Tibial nerve (tissue), 4 donors: ENCODE results near the gene SFMBT1. TPM values are rescaled to one million over a fixed set of nuclear protein-coding genes. Genes with fewer than 3 reads are reported as not detected.

ENCODE experiments used
- DNase-seq, 2 donors: peaks; one replicate each; pipeline ENCODE4 v3.0.0-alpha.2; 2019; ENCODE audit warnings: low spot score in 2 of 2
- H3K27ac ChIP-seq, 4 donors: fragments of 200-600 bp; sonication (generic) in 3 of 4; one replicate each; pipeline ENCODE4 v1.5.1; 2017 to 2019; ENCODE audit warnings: mild to moderate bottlenecking in 1 of 4
- H3K27me3 ChIP-seq, 2 donors: fragments of 200-600 bp; sonication (generic) in 1 of 2; one replicate each; pipeline versions ENCODE4 v1.5.1 to v1.6.0; 2017 to 2019
- H3K36me3 ChIP-seq, 3 donors: fragments of 200-600 bp; sonication (generic); one replicate each; pipeline ENCODE4 v1.5.1; 2018 to 2019
- H3K4me1 ChIP-seq, 4 donors: fragments of 200-600 bp; sonication (generic) in 3 of 4; one replicate each; pipeline ENCODE4 v1.5.1; 2017 to 2019
- H3K4me3 ChIP-seq, 4 donors: fragments of 200-600 bp; sonication (generic) in 3 of 4; one replicate each; pipeline ENCODE4 v1.5.1; 2017 to 2019; ENCODE audit warnings: mild to moderate bottlenecking in 1 of 4, moderate library complexity in 1 of 4
- H3K9me3 ChIP-seq, 4 donors: fragments of 200-600 bp; sonication (generic) in 3 of 4; one replicate each; pipeline ENCODE4 v1.5.1; 2017 to 2019
- EP300 ChIP-seq, 2 donors: sonication (generic); formaldehyde crosslinking; IDR thresholded peaks; one replicate each; pipeline ENCODE4 v1.6.1; 2017; ENCODE audit warnings: antibody characterized with exemption in 2 of 2, mild to moderate bottlenecking in 1 of 2
- POLR2A ChIP-seq, 2 donors: fragments of 450-650 bp; IDR thresholded peaks; one replicate each; pipeline ENCODE4 v1.6.1; 2017; ENCODE audit warnings: antibody characterized with exemption in 2 of 2, mild to moderate bottlenecking in 2 of 2, moderate library complexity in 2 of 2
- WGBS, 2 donors: methylation state at CpG; one replicate each; pipeline ENCODE4 v1.1.5; 2018; 5-methylcytosine and 5-hydroxymethylcytosine counted together
- total RNA-seq, 4 donors: library from RNA; depleted of rRNA; stranded (reverse); fragments of >200 nt; gene quantifications; one replicate each; pipeline ENCODE4 v1.1.0, GENCODE V29; 2016
- TF ChIP-seq, protein P1 (sequence below), 5 experiments: fragments of 200-600 bp in 3 of 5; fragments of 450-650 bp in 2 of 5; sonication (generic) in 3 of 5; IDR thresholded peaks; one replicate each; pipeline ENCODE4 v1.5.1; 2016 to 2019; ENCODE audit warnings: antibody characterized with exemption in 5 of 5, mild to moderate bottlenecking in 3 of 5, moderate library complexity in 2 of 5

SFMBT1 gene
- total RNA-seq, 4 donors from 2014 or later = 15.5 to 31.2 (median 18.2) TPM

DNA sequence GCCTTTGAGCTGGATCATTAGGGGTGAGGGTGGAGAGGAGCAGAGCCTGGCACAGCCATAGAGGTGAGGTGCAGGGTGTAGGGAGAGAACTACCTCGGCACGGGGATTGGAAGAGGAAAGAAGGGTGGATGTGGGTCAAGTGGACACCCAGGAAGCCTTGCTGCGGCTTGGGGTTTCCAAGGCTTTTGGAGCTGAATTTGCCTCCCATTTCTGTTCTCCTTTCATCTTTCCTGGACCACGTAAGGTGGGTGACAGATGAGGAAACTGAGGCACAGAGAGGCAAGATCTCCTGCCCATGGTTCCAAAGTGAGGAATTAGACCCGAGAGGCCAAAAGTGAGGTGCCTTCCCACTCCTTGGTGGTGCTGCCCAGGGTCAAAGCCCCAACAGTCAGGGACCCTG, 35.4 kb upstream of the SFMBT1 start:
- Histone ChIP-seq H3K27ac (no peak overlapping the region), H3K36me3 (peaks cover 0 to 42% (median 0%) of the 10 kb centered on the region in 3 donors), H3K4me1 (peaks cover 0 to 5% (median 0%) of the 10 kb centered on the region in 4 donors), H3K4me3 (no peak overlapping the region), H3K27me3 (no peaks in the 10 kb centered on the region), H3K9me3 (no peaks in the 10 kb centered on the region)
- WGBS, 2 donors = 84 to 86% methylated on average over 5 of the region's 5 CpGs
- DNase-seq = no peak
- no peak for TF ChIP-seq POLR2A (IDR thresholded peaks at IDR 0.05)
- TF ChIP-seq, protein P1, sequence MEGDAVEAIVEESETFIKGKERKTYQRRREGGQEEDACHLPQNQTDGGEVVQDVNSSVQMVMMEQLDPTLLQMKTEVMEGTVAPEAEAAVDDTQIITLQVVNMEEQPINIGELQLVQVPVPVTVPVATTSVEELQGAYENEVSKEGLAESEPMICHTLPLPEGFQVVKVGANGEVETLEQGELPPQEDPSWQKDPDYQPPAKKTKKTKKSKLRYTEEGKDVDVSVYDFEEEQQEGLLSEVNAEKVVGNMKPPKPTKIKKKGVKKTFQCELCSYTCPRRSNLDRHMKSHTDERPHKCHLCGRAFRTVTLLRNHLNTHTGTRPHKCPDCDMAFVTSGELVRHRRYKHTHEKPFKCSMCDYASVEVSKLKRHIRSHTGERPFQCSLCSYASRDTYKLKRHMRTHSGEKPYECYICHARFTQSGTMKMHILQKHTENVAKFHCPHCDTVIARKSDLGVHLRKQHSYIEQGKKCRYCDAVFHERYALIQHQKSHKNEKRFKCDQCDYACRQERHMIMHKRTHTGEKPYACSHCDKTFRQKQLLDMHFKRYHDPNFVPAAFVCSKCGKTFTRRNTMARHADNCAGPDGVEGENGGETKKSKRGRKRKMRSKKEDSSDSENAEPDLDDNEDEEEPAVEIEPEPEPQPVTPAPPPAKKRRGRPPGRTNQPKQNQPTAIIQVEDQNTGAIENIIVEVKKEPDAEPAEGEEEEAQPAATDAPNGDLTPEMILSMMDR (IDR thresholded peaks at IDR 0.05) = no peak
- TF ChIP-seq EP300 (IDR thresholded peaks at IDR 0.05) = no peak

DNA sequence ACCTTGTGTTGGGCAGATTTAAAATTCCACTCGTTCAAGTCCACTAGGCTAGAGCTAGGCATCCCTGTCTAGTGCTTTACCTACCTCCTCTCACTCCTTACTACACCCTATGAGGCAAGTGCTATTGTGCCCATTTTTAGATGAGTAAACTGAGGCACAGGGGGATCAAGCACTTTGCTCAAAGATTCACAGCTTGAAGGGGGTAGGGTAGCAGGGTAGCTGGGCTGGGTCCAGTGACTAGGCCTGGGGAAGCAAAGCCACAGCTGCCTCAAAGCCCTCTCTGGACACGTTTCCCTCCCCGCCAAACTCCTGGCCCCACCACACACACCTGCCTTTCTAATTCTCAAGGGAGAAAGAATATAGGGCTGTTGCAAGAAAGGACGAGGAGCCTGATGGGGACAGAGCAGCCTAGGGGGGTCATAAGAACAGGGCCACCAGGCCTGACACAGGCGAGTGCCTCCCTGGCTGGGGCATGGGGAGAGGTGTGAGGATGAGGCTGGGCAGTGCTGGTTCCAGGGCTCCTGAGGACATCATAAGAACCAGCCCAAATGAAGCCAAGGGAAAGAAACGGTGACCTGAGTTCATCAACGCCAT, 34.8 kb upstream of the SFMBT1 start:
- Histone ChIP-seq H3K36me3 (peaks cover 0 to 39% (median 0%) of the 10 kb centered on the region in 3 donors), H3K4me3 (no peak overlapping the region), H3K27ac (no peak overlapping the region), H3K27me3 (no peaks in the 10 kb centered on the region), H3K4me1 (peaks cover 0 to 5% (median 0%) of the 10 kb centered on the region in 4 donors), H3K9me3 (no peaks in the 10 kb centered on the region)
- DNase-seq = no peak
- TF ChIP-seq EP300 (IDR thresholded peaks at IDR 0.05) (no peak), POLR2A (IDR thresholded peaks at IDR 0.05) (no peak)
- TF ChIP-seq, protein P1 (IDR thresholded peaks at IDR 0.05) = no peak
- 71 to 78% methylated on average over 7 of the region's 7 CpGs for WGBS, 2 donors

DNA sequence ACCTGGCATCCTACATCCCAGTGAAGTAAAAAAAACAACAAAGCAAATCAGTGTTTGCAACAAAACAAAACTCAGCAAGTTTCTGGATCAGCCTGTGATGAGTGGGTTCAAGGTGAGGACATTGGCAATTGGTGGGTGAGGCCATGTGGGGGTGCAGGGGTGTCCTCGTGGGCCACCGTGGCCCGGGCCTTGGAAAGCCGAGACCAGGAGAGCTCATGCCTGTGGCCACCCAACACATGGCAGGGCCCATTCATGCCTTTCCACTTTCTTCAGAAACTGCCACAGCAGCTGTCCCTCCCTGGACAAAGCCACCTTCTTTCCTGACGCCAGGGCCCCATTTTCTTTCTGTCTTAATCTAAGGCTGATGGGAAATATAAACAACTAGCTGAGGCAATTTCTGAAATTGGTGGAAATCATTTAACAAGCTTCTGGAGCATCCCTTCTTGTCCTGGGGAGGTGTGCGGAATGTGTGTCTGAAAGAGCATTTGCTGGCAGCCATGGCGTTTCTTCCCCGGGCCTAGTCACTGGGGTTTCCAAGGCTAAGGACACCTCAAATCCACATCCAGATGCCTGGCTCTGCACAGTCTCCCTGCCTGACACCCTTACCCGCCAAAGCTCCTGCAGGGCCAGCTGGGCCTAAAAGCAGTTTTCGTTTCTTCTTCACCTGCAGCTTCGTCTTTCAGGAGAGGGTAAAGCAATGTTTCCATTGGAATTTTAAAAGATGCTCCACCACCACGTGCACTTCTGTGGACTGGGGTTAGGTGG, 34.1 kb upstream of the SFMBT1 start:
- H3K36me3 ChIP-seq = peaks cover 0 to 35% (median 0%) of the 10 kb centered on the region in 3 donors
- no peaks in the 10 kb centered on the region for H3K9me3 ChIP-seq
- 80 to 84% methylated on average over 12 of the region's 12 CpGs for WGBS, 2 donors
- no peak for DNase-seq
- no peak overlapping the region for H3K4me3 ChIP-seq
- TF ChIP-seq, protein P1 (IDR thresholded peaks at IDR 0.05) = no peak
- TF ChIP-seq EP300 (IDR thresholded peaks at IDR 0.05) (no peak), POLR2A (IDR thresholded peaks at IDR 0.05) (no peak)
- H3K27ac ChIP-seq = no peak overlapping the region
- peaks cover 0 to 5% (median 0%) of the 10 kb centered on the region in 4 donors for H3K4me1 ChIP-seq
- H3K27me3 ChIP-seq = no peaks in the 10 kb centered on the region

DNA sequence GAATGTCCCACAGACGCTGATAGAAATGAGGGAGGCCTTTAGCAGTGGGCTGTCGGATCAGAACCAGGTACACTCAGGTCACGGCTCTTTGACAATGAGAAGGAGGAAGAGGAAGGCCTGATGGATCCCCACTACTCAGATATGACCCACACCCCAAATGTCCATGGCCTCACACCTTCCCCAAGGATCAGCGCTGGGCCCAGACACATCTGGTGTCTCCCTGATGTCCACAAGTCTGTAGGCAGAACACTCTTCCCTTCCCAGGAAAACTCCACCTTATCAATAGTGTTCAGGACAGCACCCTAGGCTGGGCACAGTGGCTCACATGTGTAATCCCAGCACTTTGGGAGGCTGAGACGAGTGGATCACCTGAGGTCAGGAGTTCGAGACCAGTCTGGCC, 33.3 kb upstream of the SFMBT1 start:
- no peak overlapping the region for H3K27ac ChIP-seq
- no peak overlapping the region for H3K4me3 ChIP-seq
- DNase-seq = no peak
- no peaks in the 10 kb centered on the region for H3K27me3 ChIP-seq
- H3K36me3 ChIP-seq = peaks cover 0 to 27% (median 0%) of the 10 kb centered on the region in 3 donors
- peaks cover 0 to 3% (median 0%) of the 10 kb centered on the region in 4 donors for H3K4me1 ChIP-seq
- TF ChIP-seq EP300 (IDR thresholded peaks at IDR 0.05) (no peak), POLR2A (IDR thresholded peaks at IDR 0.05) (no peak)
- TF ChIP-seq, protein P1 (IDR thresholded peaks at IDR 0.05) = no peak
- H3K9me3 ChIP-seq = no peaks in the 10 kb centered on the region
- WGBS, 2 donors = 92 to 97% methylated on average over 6 of the region's 6 CpGs

DNA sequence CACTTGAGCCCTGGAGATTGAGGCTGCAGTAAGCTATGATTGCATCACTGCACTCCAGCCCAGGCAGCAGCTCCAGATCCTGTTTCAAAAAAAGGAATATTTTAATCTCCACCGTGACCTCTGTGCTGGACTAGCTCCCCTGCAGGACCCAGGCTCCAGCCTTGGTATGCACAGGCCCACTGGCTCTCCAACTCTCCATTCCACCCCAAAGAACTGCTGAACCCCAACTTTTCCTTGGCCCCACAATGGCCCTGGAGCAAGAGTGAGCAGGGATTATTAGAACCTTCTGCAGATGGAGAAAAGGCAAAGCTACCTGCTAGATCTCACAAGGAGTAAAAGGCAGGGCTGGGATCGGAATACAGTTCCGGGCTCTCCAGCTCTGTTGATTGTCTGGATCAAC, 32.8 kb upstream of the SFMBT1 start:
- Histone ChIP-seq H3K4me3 (no peak overlapping the region), H3K27me3 (no peaks in the 10 kb centered on the region), H3K9me3 (no peaks in the 10 kb centered on the region), H3K36me3 (peaks cover 0 to 24% (median 0%) of the 10 kb centered on the region in 3 donors), H3K27ac (no peak overlapping the region), H3K4me1 (peaks cover 0 to under 1% (median 0%) of the 10 kb centered on the region in 4 donors)
- 87 to 95% methylated on average over 3 of the region's 3 CpGs for WGBS, 2 donors
- TF ChIP-seq POLR2A (IDR thresholded peaks at IDR 0.05) (no peak), EP300 (IDR thresholded peaks at IDR 0.05) (no peak)
- TF ChIP-seq, protein P1 (IDR thresholded peaks at IDR 0.05) = no peak
- DNase-seq = no peak
